GM12892 (cell line): ENCODE results near the gene ZMYND8.

ENCODE experiments used
- POLR2A ChIP-seq: IDR thresholded peaks from 2 replicates; pipeline ENCODE4 v1.6.1; 2011; ENCODE audit warnings: low read depth, low read length, control low read depth
- TAF1 ChIP-seq: IDR thresholded peaks from 2 replicates; pipeline ENCODE4 v1.6.1; 2011; ENCODE audit warnings: low read depth, mild to moderate bottlenecking, control low read depth, low read length, borderline replicate concordance

DNA sequence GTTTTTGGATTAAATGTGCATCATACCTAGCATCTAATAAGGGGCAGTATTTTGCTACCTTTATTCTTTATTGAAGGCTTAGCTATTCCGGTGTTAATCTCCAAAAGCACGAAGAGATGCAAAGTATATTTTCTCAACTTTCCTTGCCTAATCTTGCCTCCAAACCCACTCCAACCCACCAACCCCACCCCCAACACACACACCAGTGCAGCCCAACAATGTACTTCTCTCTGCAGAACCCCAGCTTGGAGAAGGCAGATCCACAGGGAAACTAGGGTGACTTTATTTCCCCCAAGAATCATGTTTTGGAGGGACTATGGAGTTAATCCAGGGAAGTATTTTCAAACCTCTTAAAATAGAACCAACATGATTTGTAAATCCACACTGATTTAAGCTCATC lies 73.6 kb downstream of the ZMYND8 start:
- TF ChIP-seq POLR2A = no peak
- TF ChIP-seq TAF1 = no peak
